ENCODE results near the gene CDH13. TPM values are rescaled to one million over a fixed set of nuclear protein-coding genes. Genes with fewer than 3 reads are reported as not detected.
A peak's percentile ranks its signal among the peaks of the same experiment; 100 is the strongest.

The CDH13 gene
- total RNA-seq, 1 donor from 2014 or later, result 166 TPM

DNA sequence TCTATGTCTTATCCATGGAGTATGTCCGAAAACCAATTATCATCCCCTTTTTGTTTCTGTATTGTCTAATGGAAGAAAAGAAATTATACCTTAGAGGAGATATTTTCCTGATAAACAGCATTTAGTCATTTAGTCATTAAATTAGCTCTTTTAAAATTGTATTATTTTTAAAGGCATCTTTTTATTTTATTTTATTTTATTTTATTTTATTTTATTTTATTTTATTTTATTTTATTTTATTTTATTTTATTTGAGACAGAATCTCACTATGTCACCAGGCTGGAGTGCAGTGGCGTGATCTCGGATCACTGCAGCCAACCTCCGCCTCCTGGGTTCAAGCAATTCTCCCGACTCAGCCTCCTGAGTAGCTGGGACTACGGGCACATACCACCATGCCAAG, 559.1 kb downstream of the CDH13 start:
- DNase-seq, result no peak
- no peak for ATAC-seq (ENCODE audit: poor library complexity)
- intact Hi-C loops (cut with DNase I), result no loop called here

DNA sequence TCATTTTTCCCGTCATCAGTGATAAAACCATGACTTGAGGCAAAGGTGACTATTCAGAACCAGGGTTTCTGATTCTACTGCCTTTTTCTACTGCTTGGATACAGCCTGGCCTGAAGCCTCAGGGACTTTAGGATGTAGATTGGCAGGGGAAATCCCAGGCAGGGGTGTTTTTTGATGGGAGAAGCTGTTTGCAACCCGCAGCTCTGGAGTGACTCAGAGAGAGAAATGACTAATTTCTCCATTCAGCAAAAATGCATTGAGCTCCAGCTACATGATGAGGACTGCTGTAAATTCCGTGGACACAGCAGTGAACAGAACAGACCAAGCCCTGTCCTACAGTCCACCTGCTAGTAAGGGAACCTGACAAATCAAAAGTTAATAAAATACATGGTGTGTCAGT, 560.6 kb downstream of the CDH13 start:
- ATAC-seq (ENCODE audit: poor library complexity) (no peak), DNase-seq (no peak)
- intact Hi-C loops (cut with DNase I), result no loop called here

DNA sequence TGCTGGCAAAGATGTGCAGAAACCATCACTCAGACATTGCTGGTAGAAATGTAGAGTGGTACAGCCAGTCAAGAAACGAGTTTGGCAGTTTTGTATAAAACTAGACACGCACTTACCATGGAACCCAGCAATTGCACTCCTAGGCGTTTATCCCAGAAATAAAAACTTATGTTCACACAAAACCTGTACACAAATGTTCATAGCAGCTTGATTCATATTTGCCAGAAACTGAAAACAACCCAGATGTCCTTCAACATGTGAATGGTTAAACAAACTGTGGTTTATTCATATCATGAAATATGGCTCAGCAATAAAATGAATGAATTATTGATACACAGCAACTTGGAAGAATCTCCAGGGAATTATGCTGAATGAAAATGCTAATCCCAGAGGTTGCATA, 570.0 kb downstream of the CDH13 start:
- no peak for DNase-seq

DNA sequence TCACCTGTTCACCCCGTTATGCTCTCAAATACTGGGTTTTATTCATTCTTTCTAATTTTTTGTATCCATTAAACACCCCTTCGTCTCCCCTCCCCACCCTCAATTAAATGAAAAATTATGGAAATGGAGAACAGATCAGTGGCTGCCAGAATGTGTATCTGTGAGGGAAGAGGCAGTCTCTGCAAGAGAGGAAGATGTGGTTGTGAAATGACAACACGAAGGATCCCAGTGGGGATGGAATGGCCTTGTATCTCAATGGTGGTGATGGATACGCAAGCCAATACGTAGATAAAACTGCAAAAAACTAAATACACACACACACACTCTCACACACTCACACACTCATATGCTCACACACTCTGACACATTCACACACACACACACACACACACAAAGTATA, 570.7 kb downstream of the CDH13 start:
- intact Hi-C loops (cut with DNase I), result no loop called here
- no peak for ATAC-seq (ENCODE audit: poor library complexity)
- DNase-seq, result no peak

More for the DNA sequence above, 570.0 kb downstream of the CDH13 start:
- no peak for ATAC-seq (ENCODE audit: poor library complexity)
- intact Hi-C loops (cut with DNase I), result no loop called here

DNA sequence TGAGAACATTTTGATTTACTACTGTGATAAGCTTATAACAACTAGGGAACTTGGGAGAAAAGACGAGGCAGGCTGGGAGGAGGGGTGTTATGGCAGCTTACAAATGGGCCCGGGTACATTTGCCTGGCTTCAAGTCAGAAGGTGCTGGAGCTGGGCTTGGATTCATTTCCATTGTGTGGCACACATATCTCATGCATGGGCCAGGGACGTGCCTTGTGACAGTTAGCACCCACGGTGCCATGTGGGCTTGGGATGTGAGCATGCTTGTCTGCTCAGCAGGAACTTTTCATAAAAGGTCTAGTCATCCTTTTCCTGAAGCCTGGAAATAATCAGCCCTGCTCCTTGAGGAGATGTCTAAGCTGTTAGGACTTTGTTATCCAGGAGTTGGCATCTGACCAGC, 572.2 kb downstream of the CDH13 start:
- DNase-seq, result no peak
- no peak for ATAC-seq (ENCODE audit: poor library complexity)
- intact Hi-C loops (cut with DNase I), result no loop called here

DNA sequence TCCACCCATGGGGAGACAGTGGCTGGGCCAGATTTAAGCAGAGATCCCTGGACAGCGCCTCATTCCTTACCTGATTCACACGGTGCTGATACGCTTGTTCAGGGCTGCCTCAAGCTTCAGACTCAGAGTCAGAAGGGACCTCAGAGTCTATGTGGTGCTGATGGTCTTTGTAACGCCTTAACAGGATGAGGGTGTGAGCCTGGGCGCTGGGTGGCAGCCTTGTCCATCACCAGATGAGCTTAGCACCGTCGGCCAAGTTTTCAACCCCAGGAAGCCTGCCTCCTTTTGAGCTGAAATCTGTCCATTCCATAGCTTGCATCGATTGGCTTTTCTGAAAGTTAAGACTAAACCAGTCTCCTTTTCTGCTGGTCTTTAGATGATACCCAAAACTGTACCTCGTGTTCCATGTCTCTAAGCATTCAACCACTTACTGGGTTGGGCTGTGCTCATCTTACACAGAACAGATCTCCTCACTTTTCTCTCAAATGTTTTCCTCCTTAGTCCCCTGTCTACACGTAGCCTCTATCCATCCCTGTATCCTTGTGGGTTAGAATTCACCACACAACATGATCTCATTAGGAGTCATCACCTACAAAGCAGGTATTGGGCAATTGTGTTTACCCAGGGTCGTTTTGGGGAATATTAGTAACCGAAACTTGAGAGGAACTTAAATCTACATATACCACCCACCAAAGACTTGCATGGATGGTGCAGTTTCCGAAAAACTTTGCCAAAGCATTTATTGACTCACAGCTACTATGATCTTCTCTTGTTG, 573.4 kb downstream of the CDH13 start:
- ATAC-seq (ENCODE audit: poor library complexity) (peak; percentile 85), DNase-seq (no peak)
- intact Hi-C loops (cut with DNase I), result no loop called here

DNA sequence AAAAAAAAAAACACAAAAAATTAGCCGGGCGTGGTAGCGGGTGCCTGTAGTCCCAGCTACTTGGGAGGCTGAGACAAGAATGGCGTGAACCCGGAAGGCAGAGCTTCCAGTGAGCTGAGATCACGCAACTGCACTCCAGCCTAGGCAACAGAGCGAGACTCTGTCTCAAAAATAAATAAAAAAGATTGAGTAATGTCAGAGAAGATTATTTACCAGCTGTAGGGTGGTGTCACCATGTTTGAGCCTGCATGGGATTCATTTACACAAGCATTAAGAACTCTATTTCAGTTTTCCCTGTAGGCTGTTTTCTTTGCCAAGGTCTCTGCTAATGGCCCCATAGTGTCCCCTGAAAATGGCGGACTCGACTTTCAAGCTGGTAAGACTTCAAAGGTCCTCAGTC, 575.0 kb downstream of the CDH13 start:
- DNase-seq, result no peak
- no peak for ATAC-seq (ENCODE audit: poor library complexity)
- intact Hi-C loops (cut with DNase I), result no loop called here

DNA sequence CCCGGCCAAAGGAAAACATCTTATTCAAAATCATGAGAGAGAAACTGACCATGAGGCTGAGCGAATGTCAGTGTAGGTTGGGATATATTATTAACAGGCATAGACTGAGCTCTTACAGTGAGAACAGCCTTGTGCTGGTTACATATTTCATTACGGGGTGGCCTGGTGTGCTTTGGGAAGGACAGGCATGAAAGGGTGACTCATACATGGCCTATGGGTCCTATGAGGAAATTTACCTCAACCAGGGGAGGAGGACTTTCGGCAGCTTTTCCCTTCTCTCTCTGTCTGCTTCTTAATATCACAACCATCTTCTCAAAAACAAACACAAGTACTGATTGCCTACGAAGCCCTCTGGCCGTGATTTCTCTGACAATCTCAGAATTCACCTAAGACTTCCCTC, 579.1 kb downstream of the CDH13 start:
- intact Hi-C loops (cut with DNase I), result no loop called here
- DNase-seq (no peak), ATAC-seq (ENCODE audit: poor library complexity) (no peak)

DNA sequence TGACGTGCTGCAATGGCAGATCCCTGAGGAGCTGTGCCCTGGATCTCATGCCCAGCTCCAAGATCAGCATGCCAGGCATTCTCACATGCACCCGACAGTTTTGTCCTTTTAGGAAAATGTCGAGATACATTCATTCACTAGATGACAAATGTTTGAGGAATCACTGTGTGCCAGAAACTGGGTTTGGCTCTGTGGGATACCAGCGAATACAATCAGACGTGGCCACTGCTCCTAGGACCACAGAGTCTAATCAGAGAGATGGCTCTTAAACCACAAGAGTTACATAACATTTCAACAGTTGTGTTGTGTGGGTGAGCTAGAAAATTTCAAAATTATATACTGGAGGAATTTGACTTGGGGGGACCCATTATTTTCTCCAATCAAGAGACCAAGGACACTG, 579.7 kb downstream of the CDH13 start:
- DNase-seq (no peak), ATAC-seq (ENCODE audit: poor library complexity) (no peak)
- intact Hi-C loops (cut with DNase I), result no loop called here

DNA sequence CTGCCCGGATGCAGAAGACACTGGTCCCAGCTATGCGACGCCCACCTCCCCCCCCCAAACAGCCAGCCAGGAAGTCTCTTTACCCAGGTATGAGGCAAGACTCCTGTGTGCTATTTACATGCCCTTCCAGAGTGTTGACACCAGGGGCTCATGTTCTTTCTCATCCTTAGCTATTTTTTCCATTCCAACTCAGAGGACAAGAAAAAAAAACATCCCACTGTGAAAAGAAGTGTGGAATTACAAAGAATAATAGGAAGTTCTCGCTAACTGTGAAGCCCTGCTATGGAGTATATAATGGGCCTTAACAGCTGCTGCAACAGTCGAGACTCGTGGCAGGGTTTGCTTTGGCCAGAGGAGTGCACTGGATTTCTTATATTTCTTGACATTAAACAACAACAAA, 584.9 kb downstream of the CDH13 start:
- intact Hi-C loops (cut with DNase I), result no loop called here
- ATAC-seq (ENCODE audit: poor library complexity) (peak; percentile 27), DNase-seq (no peak)

DNA sequence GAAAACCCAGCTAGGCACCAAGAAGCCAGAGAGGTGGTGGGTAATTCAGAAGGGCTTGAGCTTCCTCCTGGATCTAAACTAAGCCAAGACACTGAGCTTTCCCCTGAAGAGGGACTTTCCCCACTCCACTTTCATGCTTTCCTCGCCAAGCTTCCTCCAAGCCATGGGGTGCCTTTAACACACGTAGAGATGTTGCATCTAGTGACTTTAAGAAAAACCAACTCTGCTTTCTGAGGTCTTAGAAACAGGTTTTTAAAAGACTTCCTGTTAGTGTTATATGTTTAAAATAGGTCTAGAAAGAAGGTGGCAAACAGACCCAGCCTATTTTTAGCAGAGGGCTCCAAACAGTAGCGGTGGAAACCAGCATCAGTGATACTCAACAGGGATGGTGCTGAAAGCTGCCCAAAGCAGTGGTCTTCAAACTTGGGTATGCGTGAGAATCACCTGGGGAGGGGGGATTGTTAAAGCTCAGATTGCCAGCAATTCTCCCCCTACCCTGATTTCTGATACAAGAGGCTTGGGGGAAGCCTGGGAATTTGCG, 585.6 kb downstream of the CDH13 start:
- intact Hi-C loops (cut with DNase I), result no loop called here
- peak; percentile 55 for ATAC-seq (ENCODE audit: poor library complexity)

DNA sequence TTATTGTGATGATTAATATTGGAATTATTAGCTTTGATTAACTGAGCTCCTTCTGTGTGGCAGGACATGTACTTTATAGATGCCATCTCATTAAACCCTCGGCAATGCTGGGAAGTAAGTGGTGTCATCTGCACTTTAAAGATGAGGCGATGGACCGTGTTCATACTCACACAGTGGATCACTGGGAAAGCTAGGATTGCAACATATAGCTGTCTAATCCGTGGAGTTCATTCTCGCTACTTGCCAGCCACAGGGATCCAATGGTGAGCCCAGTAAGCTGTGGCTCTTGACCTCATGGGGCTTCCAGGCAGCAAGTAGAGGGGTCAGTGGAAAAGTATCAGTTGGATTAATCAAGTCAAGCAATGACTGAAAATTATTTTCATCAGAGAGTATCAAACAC, 587.9 kb downstream of the CDH13 start:
- DNase-seq (no peak), ATAC-seq (ENCODE audit: poor library complexity) (no peak)
- intact Hi-C loops (cut with DNase I), result no loop called here

More for the DNA sequence above, 585.6 kb downstream of the CDH13 start:
- no peak for DNase-seq

DNA sequence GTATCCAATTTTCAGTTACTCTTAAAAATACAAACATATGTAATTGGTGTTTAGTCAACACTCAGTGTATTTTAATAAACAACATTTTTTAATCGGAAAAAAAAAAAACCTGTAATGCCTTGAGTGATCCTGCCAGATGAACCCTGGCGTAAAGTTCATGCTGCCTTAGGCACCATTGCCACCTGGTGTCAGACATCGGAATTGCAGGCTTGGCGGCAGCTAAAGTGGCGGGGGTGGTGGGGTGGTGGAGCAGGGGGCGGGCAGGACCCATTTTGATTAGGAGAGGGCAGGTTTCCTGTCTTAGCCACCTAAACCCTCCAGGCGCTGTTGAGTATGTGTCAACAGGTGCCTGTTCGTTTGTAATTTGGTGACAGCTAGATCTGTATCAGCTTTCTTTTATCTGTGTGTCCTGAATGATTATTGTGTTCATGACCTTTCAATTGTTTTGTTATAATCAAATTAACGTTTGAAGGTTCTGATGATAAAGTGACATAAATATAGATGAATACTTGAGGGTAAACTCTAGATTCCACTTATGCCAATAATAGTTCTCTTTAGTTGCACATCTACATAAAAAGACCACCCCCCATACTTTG, 588.7 kb downstream of the CDH13 start:
- no peak for ATAC-seq (ENCODE audit: poor library complexity)
- intact Hi-C loops (cut with DNase I), result no loop called here
- DNase-seq, result no peak

DNA sequence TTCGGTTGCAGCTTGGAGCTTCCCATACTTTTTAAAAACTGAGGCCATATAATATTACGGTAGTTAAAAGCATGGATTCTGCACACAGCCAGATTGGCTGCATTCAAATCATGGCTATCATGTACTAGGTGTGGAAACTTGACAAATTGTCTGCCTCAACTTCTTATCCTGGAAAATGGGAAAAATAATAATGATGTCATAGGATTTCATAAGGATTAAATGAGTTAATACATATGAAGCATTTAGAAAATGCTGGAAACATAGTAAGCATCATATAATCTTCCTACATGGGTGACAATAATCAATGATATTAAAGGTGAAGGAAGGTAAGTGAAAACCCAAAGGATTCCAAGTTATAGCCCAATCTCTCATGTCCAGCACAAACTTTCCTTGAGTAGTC, 592.5 kb downstream of the CDH13 start:
- ATAC-seq (ENCODE audit: poor library complexity) (no peak), DNase-seq (no peak)
- intact Hi-C loops (cut with DNase I), result no loop called here

DNA sequence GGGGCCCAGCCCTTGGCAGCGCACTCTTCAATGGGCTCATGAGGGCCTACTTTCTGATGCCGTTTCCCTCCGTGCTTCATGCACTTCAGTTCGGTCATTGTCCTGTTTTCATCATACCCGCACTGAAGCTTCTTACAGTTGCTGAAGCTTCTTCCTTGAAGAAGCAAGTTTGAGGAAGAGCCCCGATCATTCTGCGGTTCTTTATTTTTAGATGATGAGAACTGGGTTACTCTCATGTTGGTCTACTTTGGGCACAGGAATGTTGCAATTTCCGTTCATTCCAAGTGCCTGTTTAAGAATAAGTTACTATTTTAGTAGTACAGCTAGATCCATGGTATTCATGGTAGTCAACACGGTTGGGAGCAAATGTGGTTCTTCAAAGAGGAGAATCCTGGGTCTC, 593.3 kb downstream of the CDH13 start:
- DNase-seq, result no peak

DNA sequence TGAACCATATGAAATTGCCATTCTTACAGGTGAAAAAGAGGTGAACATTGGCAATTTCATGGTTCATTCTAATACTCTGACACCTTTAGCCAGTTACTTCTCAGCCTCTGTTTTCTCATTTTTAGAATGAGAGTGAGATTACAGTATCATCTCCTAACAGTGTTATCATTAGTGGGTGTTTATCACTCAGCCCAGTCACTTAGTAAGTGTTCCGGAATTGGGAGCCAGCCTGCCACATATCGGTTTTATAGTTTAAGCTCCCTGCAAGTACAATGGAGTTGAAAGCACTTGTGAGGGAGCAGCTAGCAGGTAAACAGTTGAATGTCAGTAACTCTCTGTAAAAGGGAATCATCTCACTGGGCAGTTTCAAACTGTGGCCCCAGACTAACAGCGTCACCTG, 597.9 kb downstream of the CDH13 start:
- DNase-seq (no peak), ATAC-seq (ENCODE audit: poor library complexity) (peak; percentile 59)
- intact Hi-C loops (cut with DNase I), result no loop called here

More for the DNA sequence above, 593.3 kb downstream of the CDH13 start:
- no peak for ATAC-seq (ENCODE audit: poor library complexity)
- intact Hi-C loops (cut with DNase I), result no loop called here

DNA sequence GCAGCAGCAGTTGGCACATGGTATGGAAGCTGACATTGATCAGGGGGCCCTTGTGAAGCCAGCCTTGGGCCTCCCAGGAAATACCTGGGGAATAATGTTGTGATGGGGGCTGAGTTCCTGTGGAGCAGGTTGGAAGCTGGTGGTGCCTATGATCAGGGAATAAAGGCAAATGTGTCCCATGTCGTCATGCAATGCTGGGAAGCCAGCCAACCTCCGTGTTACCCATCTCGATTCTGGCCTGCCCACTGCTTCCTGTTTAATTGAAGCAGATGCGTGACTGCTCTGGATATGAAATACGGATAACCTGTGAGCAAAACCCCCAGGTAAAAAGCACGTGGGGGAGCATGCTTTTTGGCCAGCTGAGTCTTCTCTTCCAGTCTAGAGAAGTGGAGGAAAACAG, 600.6 kb downstream of the CDH13 start:
- intact Hi-C loops (cut with DNase I), result no loop called here
- ATAC-seq (ENCODE audit: poor library complexity) (no peak), DNase-seq (no peak)

DNA sequence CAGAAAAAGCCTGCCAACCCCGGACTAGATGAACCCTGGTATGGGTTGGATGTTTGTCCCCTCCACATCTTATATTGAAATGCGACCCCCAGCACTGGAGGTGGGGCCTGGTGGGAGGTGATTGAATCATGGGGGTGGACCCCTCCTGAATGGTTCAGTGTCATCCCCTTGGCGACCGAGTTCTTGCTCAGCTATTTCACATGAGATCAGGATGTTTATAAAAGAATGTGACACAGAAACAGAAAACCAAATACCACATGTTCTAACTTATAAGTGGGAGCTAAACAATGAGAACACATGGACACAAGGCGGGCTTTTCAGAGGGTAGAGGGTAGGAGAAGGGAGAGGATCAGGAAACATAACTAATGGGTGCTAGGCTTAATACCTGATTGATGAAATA, 605.0 kb downstream of the CDH13 start:
- intact Hi-C loops (cut with DNase I), result no loop called here
- no peak for ATAC-seq (ENCODE audit: poor library complexity)
- DNase-seq, result no peak

DNA sequence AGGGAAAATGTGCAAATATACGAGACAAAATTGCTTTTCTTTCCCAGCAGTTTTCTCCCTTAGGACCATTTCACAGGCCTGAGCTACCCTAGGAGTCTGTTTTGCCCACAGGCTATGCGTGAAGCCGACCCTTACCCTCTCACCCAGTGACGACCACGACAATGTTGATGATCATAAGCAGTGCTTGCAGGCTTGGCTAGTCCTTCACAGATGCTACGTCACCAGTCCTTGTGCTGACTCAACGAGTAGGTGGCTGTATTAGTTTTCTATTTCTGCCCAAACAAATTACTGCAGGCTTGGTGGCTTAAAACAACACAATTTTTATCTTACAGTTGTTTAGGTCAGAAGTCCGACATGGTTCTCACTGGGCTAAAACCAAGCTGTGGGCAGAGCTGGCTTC, 606.4 kb downstream of the CDH13 start:
- ATAC-seq (ENCODE audit: poor library complexity) (no peak), DNase-seq (no peak)
- intact Hi-C loops (cut with DNase I), result no loop called here

DNA sequence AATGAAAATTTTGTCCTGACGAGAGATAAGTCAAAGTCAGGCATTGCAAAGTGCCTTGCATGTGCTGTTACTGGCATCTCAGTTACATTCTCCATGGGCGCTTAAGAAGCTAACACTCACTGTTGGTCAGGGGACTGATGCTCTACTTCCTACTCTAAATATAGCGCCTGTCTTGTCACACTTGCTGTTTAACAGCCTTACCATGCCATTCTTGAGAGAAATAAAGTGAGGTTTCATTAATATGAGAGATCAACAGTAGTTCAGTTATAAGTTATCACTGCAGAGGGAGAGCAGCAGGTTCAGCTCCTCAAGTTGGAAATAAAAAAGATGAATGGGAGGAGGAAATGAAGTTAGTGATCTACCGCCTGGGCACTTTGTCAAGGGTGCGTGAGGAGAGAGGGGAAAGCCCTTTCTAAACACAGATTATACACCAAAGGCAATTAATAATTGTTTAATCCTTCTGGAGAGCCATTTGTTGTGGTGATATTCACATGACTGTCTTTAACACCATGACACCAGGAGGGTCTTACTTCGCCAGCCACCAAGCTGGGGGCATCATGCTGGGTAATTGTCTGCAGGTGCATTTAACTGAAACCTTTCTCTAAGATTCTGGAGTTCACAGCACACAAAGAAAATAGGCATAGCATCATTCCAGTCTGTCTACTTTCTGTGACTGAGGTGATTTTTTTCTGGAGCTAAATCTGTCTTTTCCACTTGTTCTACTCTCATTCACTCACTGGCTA, 612.4 kb downstream of the CDH13 start:
- intact Hi-C loops (cut with DNase I), result no loop called here
- no peak for ATAC-seq (ENCODE audit: poor library complexity)
- DNase-seq, result no peak

All from Right ventricle myocardium superior (tissue), 1 donor.